ENCODE measurements around the gene MTUS2. TPM values are rescaled to one million over a fixed set of nuclear protein-coding genes. Genes with fewer than 3 reads are reported as not detected.

Gene MTUS2
- total and polyA plus RNA-seq, 9 of the 15 experiments (the other 6 are each of a cell fraction or from before 2014, with no cell fraction given), result 0.01 to 0.28 (median 0.06) TPM; not detected in 1

- WGBS (ENCODE audit: insufficient coverage, low coverage, missing lambda C conversion rate), result 0% methylated on average over 1 of the region's 1 CpG
- intact Hi-C loops (cut with micrococcal nuclease), result no loop called here
- ChIA-PET POLR2A (no interaction called here), CTCF (ENCODE audit: low intra/inter-chr PET ratio) (no interaction called here)
- Histone ChIP-seq H3K9me3 (replicated peaks; ENCODE audit: control insufficient read depth, insufficient read depth, low read depth, low read length) (no peaks in the 10 kb centered on the region), H3K9ac (ENCODE audit: insufficient read depth in 1 of 2, low read depth in 2 of 2, low read length in 2 of 2) (no peak overlapping the region), H3K36me3 (ENCODE audit: control insufficient read depth, insufficient read depth, low read length) (no peaks in the 10 kb centered on the region), H3K4me2 (ENCODE audit: insufficient read depth, low read length) (no peak overlapping the region), H3K27ac (ENCODE audit: extremely low read depth, low read depth, low read length) (no peak overlapping the region), H4K20me1 (replicated peaks; ENCODE audit: control insufficient read depth, insufficient read depth, low read length) (no peaks in the 10 kb centered on the region), H3K27me3 (ENCODE audit: control insufficient read depth in 2 of 2, insufficient read depth in 2 of 2, low read length in 2 of 2) (no peaks in the 10 kb centered on the region), H2AFZ (ENCODE audit: low read depth, low read length) (no peak overlapping the region), H3K9me1 (ENCODE audit: control insufficient read depth, insufficient read depth, low read length) (no peaks in the 10 kb centered on the region), H3K4me3 (no peak overlapping the region), H3K79me2 (ENCODE audit: control insufficient read depth, insufficient read depth, low read length) (no peaks in the 10 kb centered on the region), H3K4me1 (replicated peaks in 1 of 2; ENCODE audit: control insufficient read depth in 2 of 2, insufficient read depth in 2 of 2, low read length in 2 of 2) (no peaks in the 10 kb centered on the region)
- in situ Hi-C loops (cut with MboI), result no loop called here
- FAIRE-seq, result no peak
- TF ChIP-seq ID3 (CRISPR knock-in tag; IDR thresholded peaks at IDR 0.05), result no peak
- TF ChIP-seq ID3 (tag; IDR thresholded peaks at IDR 0.05), result no peak
- no peak for TF ChIP-seq PRMT5 (CRISPR knock-in tag; IDR thresholded peaks at IDR 0.05)
- TF ChIP-seq RNF219 (CRISPR knock-in tag; IDR thresholded peaks at IDR 0.05), result no peak
- TF ChIP-seq OTX1 (CRISPR knock-in tag; IDR thresholded peaks at IDR 0.05), result no peak
- no peak for TF ChIP-seq ZBED1 (IDR thresholded peaks at IDR 0.05)
- no peak for TF ChIP-seq CBX3 (IDR thresholded peaks at IDR 0.05; ENCODE audit: borderline replicate concordance in 1 of 2, low read length in 2 of 2)
- no peak for TF ChIP-seq TCFL5 (CRISPR knock-in tag; conservative IDR thresholded peaks at IDR 0.05)
- no peak for TF ChIP-seq STAT6 (CRISPR knock-in tag; IDR thresholded peaks at IDR 0.05)
- BruUV-seq (replicated peaks), result no TSS peak
- no peak for ATAC-seq
- DNase-seq (ENCODE audit: extremely low read depth in 1 of 4, low spot score in 3 of 4), result no peak
These were observed 164.7 kb downstream of the MTUS2 start for GRCh38 chr13:28984825-28985224.

Measured in K562 (cell line).